Measurements from ENCODE around the gene CEP43. TPM values are rescaled to one million over a fixed set of nuclear protein-coding genes. Genes with fewer than 3 reads are reported as not detected.

The CEP43 gene, protein sequence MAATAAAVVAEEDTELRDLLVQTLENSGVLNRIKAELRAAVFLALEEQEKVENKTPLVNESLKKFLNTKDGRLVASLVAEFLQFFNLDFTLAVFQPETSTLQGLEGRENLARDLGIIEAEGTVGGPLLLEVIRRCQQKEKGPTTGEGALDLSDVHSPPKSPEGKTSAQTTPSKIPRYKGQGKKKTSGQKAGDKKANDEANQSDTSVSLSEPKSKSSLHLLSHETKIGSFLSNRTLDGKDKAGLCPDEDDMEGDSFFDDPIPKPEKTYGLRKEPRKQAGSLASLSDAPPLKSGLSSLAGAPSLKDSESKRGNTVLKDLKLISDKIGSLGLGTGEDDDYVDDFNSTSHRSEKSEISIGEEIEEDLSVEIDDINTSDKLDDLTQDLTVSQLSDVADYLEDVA
- total RNA-seq (2014; rRNA removed; shearing (Covaris generic)) (41.2 and 48.1 TPM in 2 replicates), total RNA-seq (2022) (34.3 and 40.4 TPM in 2 replicates), Bru-seq, nascent RNA (percentile 73 among the genes with signal in this experiment), BruChase-seq, experiment 1, labeled RNA remaining after a 6-hour chase (percentile 86 among the genes with signal in this experiment), BruChase-seq, experiment 2, labeled RNA remaining after a 2-hour chase (percentile 89 among the genes with signal in this experiment)
- long read RNA-seq, full-length matches to known transcripts: 42 of 82 reads
- long read RNA-seq, partial matches to known transcripts: 12 of 82 reads
- long read RNA-seq, other reads (novel, unspliced or antisense): 28 of 82 reads

GRCh38 chr6:166999145-166999883, at the start of gene CEP43:
CEP43 (plus strand) TSS chr6:166999397; CDS start chr6:166999413, 16 bp downstream.
- peaks cover 64% of the 10 kb centered on the region for H3K36me3 ChIP-seq (ENCODE audit: insufficient read depth, low read length)
- no TSS peak for BruUV-seq (replicated peaks)
- H3K4me1 ChIP-seq (ENCODE audit: insufficient read depth, low read length, poor library complexity, severe bottlenecking): peaks cover 33% of the 10 kb centered on the region
- no peaks in the 10 kb centered on the region for H3K9me2 ChIP-seq (ENCODE audit: insufficient read depth, low read length)
- TF ChIP-seq EZH2phosphoT487 (IDR thresholded peaks at IDR 0.05; ENCODE audit: borderline replicate concordance, low read depth, low read length) (no peak), CTCF (conservative IDR thresholded peaks at IDR 0.05; ENCODE audit: low read length) (0 out of 2 replicates have a peak, but pooled peaks have one; percentile 1)
- peak within 1 kb of the TSS; percentile 95 for H3K4me3 ChIP-seq (ENCODE audit: low read depth, low read length, poor library complexity, severe bottlenecking)
- H3K79me2 ChIP-seq (ENCODE audit: insufficient read depth, low read depth, low read length): peaks cover 79% of the 10 kb centered on the region; the same call in 1 of the 2 replicates
- ChIA-PET POLR2A (interaction anchor here (0.5 to 2.7 kb wide), 18 partner anchors 11 to 154 kb away, joined by 3 to 8 read pairs (median 4); partner anchors contain the start of genes CCR6 and RNASET2), CTCF (ENCODE audit: unreplicated experiment) (interaction anchor here (0.9 to 2.3 kb wide), 4 partner anchors 48 to 143 kb away, joined by 3 to 11 read pairs (median 6); partner anchors contain the start of gene CCR6)
- peak within 1 kb of the TSS; percentile 73 for H3K4me2 ChIP-seq (ENCODE audit: low read length)
- H3K27ac ChIP-seq (ENCODE audit: low read depth, low read length, poor library complexity, severe bottlenecking): peak within 1 kb of the TSS; percentile 65
- peak; percentile 96 for DNase-seq (ENCODE audit: low spot score)
- H2AFZ ChIP-seq (ENCODE audit: low read length): peak within 1 kb of the TSS; percentile 84
- no peaks in the 10 kb centered on the region for H3K9me3 ChIP-seq (ENCODE audit: low read length)
- peaks cover 9% of the 10 kb centered on the region for H4K20me1 ChIP-seq (ENCODE audit: insufficient read depth, low read length)
- intact Hi-C loops (cut with micrococcal nuclease; ENCODE audit: unreplicated experiment): loop anchor here (1.0 to 2.0 kb wide), 4 partner anchors 42 to 143 kb away; partner anchors contain the start of gene RNASET2

GRCh38 chr6:166949528-166950442, 49.4 kb upstream of the CEP43 start:
- peak overlapping the region; percentile 96 for H3K4me2 ChIP-seq (ENCODE audit: low read length)
- no peaks in the 10 kb centered on the region for H4K20me1 ChIP-seq (ENCODE audit: insufficient read depth, low read length)
- intact Hi-C loops (cut with micrococcal nuclease; ENCODE audit: unreplicated experiment): loop anchor here (2.0 to 10.0 kb wide), 5 partner anchors 39 to 605 kb away; partner anchors contain the start of gene SFT2D1
- H3K9me3 ChIP-seq (ENCODE audit: low read length): no peaks in the 10 kb centered on the region
- ChIA-PET CTCF (ENCODE audit: unreplicated experiment) (interaction anchor here (0.5 to 0.7 kb wide), 4 partner anchors 10 to 602 kb away, joined by 3 to 4 read pairs (median 3); no protein-coding TSS in a partner anchor), POLR2A (interaction anchor here (0.5 to 1.5 kb wide), 4 partner anchors 8 to 742 kb away, joined by 3 to 7 read pairs (median 4); no protein-coding TSS in a partner anchor)
- TF ChIP-seq CTCF (conservative IDR thresholded peaks at IDR 0.05; ENCODE audit: low read length) (no peak), EZH2phosphoT487 (IDR thresholded peaks at IDR 0.05; ENCODE audit: borderline replicate concordance, low read depth, low read length) (no peak)
- peaks cover 32% of the 10 kb centered on the region; the same call in 1 of the 2 replicates for H3K79me2 ChIP-seq (ENCODE audit: insufficient read depth, low read depth, low read length)
- peaks cover 55% of the 10 kb centered on the region for H3K36me3 ChIP-seq (ENCODE audit: insufficient read depth, low read length)
- peak overlapping the region; percentile 64 for H3K4me3 ChIP-seq (ENCODE audit: low read depth, low read length, poor library complexity, severe bottlenecking)
- peak overlapping the region; percentile 87 for H3K27ac ChIP-seq (ENCODE audit: low read depth, low read length, poor library complexity, severe bottlenecking)
- no peak overlapping the region; the same call in 1 of the 2 replicates for H2AFZ ChIP-seq (ENCODE audit: low read length)
- H3K4me1 ChIP-seq (ENCODE audit: insufficient read depth, low read length, poor library complexity, severe bottlenecking): peaks cover 57% of the 10 kb centered on the region
- no peaks in the 10 kb centered on the region for H3K9me2 ChIP-seq (ENCODE audit: insufficient read depth, low read length)
- no TSS peak for BruUV-seq (replicated peaks)
- DNase-seq (ENCODE audit: low spot score): peak; percentile 38

Data from OCI-LY7 (cell line).